Measurements from ENCODE around the gene USHBP1.
A peak's percentile ranks its signal among the peaks of the same experiment; 100 is the strongest.

Gene USHBP1

GRCh38 chr19:17268754-17269153 lies 4.2 kb upstream of the USHBP1 start:
- TF ChIP-seq CTCF (IDR thresholded peaks at IDR 0.05; ENCODE audit: low read depth, low read length, missing control alignments), result no peak
- DNase-seq (ENCODE audit: extremely low read depth, low read depth), result no peak
- peak overlapping the region; percentile 100 for H3K4me3 ChIP-seq (replicated peaks; ENCODE audit: low read depth, low read length)

DNA sequence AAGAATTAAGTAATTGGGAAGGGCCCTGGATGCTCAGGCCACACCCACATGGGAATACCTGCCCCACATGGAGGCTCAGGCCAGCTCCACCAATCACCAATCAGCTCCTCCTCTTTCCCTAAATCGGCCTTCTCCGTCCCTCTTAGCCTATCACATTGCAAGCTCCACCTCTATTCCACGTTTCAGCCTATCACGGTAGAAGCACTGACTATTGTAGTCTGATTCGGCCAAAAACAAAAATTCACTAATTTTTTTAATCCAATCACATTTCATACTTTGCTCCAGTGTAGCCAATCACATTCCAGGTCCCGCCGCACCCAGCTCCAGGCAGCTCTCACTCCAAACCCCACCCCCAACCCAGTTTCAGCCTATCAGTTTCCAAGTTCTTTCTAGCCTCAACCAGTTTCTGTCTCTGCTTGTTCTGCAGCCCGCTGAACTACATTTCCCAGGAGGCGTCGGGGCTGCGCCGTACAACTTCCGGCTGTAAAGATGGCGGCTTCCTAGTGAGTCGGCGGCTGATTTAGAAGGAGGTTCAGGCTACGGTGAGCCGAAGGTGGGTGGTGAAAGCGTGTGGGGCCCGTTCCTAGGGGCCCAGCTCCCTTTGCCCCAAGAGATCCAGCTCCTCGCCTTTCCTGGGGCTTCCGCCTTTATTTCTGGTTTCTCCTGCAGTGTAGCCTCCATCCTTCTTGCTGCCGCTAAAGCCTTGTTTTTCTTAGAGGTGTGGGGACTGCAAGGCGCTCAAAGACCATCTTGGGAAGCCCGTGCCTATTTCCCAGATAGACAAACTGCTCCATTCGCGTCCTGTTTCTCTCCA lies 2.6 kb upstream of the USHBP1 start, which contains the start of gene BABAM1:
BABAM1 (plus strand) TSS at position 469 of the 814 bp plus-strand sequence. CDS start 1,364 bp downstream, outside the sequence.
- DNase-seq (ENCODE audit: extremely low read depth, low read depth), result peak; percentile 100
- peak within 1 kb of the TSS; percentile 100 for H3K4me3 ChIP-seq (replicated peaks; ENCODE audit: low read depth, low read length)
- TF ChIP-seq CTCF (IDR thresholded peaks at IDR 0.05; ENCODE audit: low read depth, low read length, missing control alignments), result no peak

GRCh38 chr19:17266589-17266974 lies 2.0 kb upstream of the USHBP1 start:
- TF ChIP-seq CTCF (IDR thresholded peaks at IDR 0.05; ENCODE audit: low read depth, low read length, missing control alignments), result no peak
- no peak overlapping the region for H3K4me3 ChIP-seq (replicated peaks; ENCODE audit: low read depth, low read length)
- DNase-seq (ENCODE audit: extremely low read depth, low read depth), result no peak

DNA sequence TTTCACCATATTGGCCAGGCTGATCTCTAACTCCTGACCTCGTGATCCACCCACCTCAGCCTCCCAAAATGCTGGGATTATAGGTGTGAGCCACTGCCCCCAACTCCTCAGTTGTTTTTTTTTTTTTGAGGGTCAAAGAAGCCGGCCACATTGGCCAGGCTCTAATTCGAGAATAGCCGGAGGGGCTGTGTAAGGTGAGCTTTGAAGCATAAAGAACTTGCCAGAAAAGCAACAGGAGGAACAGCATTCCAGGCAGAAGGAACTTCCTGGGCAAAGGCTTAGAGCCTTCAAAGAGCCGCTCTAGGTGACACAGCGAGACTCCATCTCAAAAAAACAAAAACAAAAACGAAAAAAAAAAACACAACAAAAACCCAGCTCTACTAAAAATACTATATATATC lies 1.5 kb upstream of the USHBP1 start:
- no peak for TF ChIP-seq CTCF (IDR thresholded peaks at IDR 0.05; ENCODE audit: low read depth, low read length, missing control alignments)
- H3K4me3 ChIP-seq (replicated peaks; ENCODE audit: low read depth, low read length), result no peak overlapping the region
- no peak for DNase-seq (ENCODE audit: extremely low read depth, low read depth)

GRCh38 chr19:17263712-17264640 lies 569 bp downstream of the USHBP1 start:
- no peak overlapping the region for H3K4me3 ChIP-seq (replicated peaks; ENCODE audit: low read depth, low read length)
- no peak for DNase-seq (ENCODE audit: extremely low read depth, low read depth)
- TF ChIP-seq CTCF (IDR thresholded peaks at IDR 0.05; ENCODE audit: low read depth, low read length, missing control alignments), result no peak

- no peak overlapping the region for H3K4me3 ChIP-seq (replicated peaks; ENCODE audit: low read depth, low read length)
Measured at GRCh38 chr19:17262557-17262956, 2.0 kb downstream of the USHBP1 start.

More at GRCh38 chr19:17262557-17262956, 2.0 kb downstream of the USHBP1 start:
- no peak for DNase-seq (ENCODE audit: extremely low read depth, low read depth)
- TF ChIP-seq CTCF (IDR thresholded peaks at IDR 0.05; ENCODE audit: low read depth, low read length, missing control alignments), result no peak
